ENCODE measurements around the gene APOA4.
"Not testable (repeated sequence)": the region's sequence is repeated elsewhere in the genome, so short reads cannot be mapped to it uniquely, and the experiment has no call there.

The APOA4 gene

GRCh38 chr11:116838321-116839084 lies 15.4 kb upstream of the APOA4 start:
- DNase-seq, result no peak
- no peaks in the 10 kb centered on the region for H3K9me3 ChIP-seq (ENCODE audit: control insufficient read depth, low read length)
- H3K36me3 ChIP-seq (ENCODE audit: control insufficient read depth, insufficient read depth, low read length), result peaks cover 2% of the 10 kb centered on the region

GRCh38 chr11:116837231-116838091 lies 14.4 kb upstream of the APOA4 start, which contains the start of gene APOA1:
Gene APOA1, minus strand, starts transcription at chr11:116837622. Its CDS starts 235 bp downstream, at chr11:116837387.
- no peaks in the 10 kb centered on the region for H3K27me3 ChIP-seq (replicated peaks; ENCODE audit: control insufficient read depth, insufficient read depth, low read length, poor library complexity, severe bottlenecking)
- DNase-seq, result no peak
- peaks cover 9% of the 10 kb centered on the region for H3K4me1 ChIP-seq (ENCODE audit: control insufficient read depth, insufficient read depth, low read length, poor library complexity, severe bottlenecking)
- no peak within 1 kb of the TSS for H3K27ac ChIP-seq (ENCODE audit: insufficient read depth, low read length, poor library complexity, severe bottlenecking)
- no peaks in the 10 kb centered on the region for H3K9me3 ChIP-seq (ENCODE audit: control insufficient read depth, low read length)
- H3K36me3 ChIP-seq (ENCODE audit: control insufficient read depth, insufficient read depth, low read length), result no peaks in the 10 kb centered on the region
- H3K4me3 ChIP-seq (ENCODE audit: insufficient read depth, low read depth, low read length, poor library complexity, severe bottlenecking), result no peak within 1 kb of the TSS

More at GRCh38 chr11:116838321-116839084, 15.4 kb upstream of the APOA4 start:
- Histone ChIP-seq H3K4me3 (ENCODE audit: insufficient read depth, low read depth, low read length, poor library complexity, severe bottlenecking) (no peak overlapping the region), H3K27ac (ENCODE audit: insufficient read depth, low read length, poor library complexity, severe bottlenecking) (no peak overlapping the region), H3K4me1 (ENCODE audit: control insufficient read depth, insufficient read depth, low read length, poor library complexity, severe bottlenecking) (peaks cover 9% of the 10 kb centered on the region), H3K27me3 (replicated peaks; ENCODE audit: control insufficient read depth, insufficient read depth, low read length, poor library complexity, severe bottlenecking) (no peaks in the 10 kb centered on the region)

GRCh38 chr11:116836632-116836991 lies 13.5 kb upstream of the APOA4 start:
- Histone ChIP-seq H3K4me3 (ENCODE audit: insufficient read depth, low read depth, low read length, poor library complexity, severe bottlenecking) (no peak overlapping the region), H3K27me3 (replicated peaks; ENCODE audit: control insufficient read depth, insufficient read depth, low read length, poor library complexity, severe bottlenecking) (no peaks in the 10 kb centered on the region), H3K4me1 (ENCODE audit: control insufficient read depth, insufficient read depth, low read length, poor library complexity, severe bottlenecking) (peaks cover 9% of the 10 kb centered on the region), H3K36me3 (ENCODE audit: control insufficient read depth, insufficient read depth, low read length) (no peaks in the 10 kb centered on the region), H3K27ac (ENCODE audit: insufficient read depth, low read length, poor library complexity, severe bottlenecking) (no peak overlapping the region), H3K9me3 (ENCODE audit: control insufficient read depth, low read length) (no peaks in the 10 kb centered on the region)
- no peak for DNase-seq

DNA sequence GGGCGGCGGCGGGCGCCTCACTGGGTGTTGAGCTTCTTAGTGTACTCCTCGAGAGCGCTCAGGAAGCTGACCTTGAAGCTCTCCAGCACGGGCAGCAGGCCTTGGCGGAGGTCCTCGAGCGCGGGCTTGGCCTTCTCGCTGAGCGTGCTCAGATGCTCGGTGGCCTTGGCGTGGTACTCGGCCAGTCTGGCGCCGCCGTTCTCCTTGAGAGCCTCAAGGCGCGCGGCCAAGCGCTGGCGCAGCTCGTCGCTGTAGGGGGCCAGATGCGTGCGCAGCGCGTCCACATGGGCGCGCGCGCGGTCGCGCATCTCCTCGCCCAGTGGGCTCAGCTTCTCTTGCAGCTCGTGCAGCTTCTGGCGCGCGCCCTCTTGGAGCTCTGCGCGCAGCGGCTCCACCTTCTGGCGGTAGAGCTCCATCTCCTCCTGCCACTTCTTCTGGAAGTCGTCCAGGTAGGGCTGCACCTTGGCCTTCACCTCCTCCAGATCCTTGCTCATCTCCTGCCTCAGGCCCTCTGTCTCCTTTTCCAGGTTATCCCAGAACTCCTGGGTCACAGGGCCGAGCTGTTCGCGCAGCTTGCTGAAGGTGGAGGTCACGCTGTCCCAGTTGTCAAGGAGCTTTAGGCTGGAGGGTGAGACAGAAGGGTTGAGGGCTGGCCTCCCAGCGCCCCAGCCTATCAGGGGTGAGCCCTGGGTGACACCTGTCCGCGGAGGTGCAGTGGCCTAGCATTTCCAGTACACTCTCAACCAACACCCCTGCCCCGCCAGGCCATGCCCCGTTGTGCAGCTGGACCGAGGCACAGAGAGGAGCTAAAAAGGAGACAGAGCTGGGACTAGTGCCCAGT lies 12.9 kb upstream of the APOA4 start:
- no peaks in the 10 kb centered on the region for H3K27me3 ChIP-seq (replicated peaks; ENCODE audit: control insufficient read depth, insufficient read depth, low read length, poor library complexity, severe bottlenecking)
- peak overlapping the region; percentile 50 for H3K4me3 ChIP-seq (ENCODE audit: insufficient read depth, low read depth, low read length, poor library complexity, severe bottlenecking)
- no peak overlapping the region for H3K27ac ChIP-seq (ENCODE audit: insufficient read depth, low read length, poor library complexity, severe bottlenecking)
- H3K4me1 ChIP-seq (ENCODE audit: control insufficient read depth, insufficient read depth, low read length, poor library complexity, severe bottlenecking), result peaks cover 9% of the 10 kb centered on the region
- no peaks in the 10 kb centered on the region for H3K9me3 ChIP-seq (ENCODE audit: control insufficient read depth, low read length)
- no peaks in the 10 kb centered on the region for H3K36me3 ChIP-seq (ENCODE audit: control insufficient read depth, insufficient read depth, low read length)
- DNase-seq, result peak; percentile 44 to 62 (median 58)

DNA sequence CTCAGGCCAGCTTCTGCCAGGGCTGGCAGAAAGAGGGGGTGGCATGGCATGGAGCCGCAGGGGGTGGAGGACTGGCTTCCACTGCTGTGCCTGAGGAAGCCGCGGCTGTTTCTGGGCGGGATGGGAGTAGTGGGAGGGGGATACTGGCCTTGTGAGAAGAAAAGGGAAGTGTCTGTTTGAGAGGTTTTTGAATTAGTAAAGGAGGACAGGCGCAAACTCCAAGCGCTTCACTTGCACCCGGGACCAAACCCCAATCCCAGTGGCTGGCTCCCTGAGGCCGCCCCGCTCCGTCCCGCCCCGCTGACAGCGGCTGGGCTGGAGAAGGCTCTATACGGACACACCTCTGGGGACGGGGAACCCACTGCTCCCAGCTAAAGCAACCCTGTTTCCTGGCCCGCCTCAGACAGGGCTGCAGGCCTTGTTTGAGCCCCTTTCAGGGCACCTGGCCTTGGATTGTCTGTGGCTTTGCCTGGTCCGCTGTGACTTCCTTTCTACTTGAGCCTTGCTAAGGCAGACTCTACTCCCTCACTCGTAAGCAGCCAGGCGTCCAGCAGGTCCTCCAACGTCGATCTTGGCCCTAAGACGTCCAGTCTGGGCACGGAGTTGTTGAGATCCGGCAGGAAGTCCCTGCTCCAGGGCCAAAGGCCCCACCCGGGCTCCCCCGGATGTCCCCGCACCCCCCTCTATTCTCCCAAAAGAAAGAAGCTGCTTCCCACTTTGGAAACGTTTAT lies 12.1 kb upstream of the APOA4 start:
- Histone ChIP-seq H3K27ac (ENCODE audit: insufficient read depth, low read length, poor library complexity, severe bottlenecking) (no peak overlapping the region), H3K4me3 (ENCODE audit: insufficient read depth, low read depth, low read length, poor library complexity, severe bottlenecking) (peak overlapping the region; percentile 50), H3K4me1 (ENCODE audit: control insufficient read depth, insufficient read depth, low read length, poor library complexity, severe bottlenecking) (peaks cover 9% of the 10 kb centered on the region), H3K27me3 (replicated peaks; ENCODE audit: control insufficient read depth, insufficient read depth, low read length, poor library complexity, severe bottlenecking) (no peaks in the 10 kb centered on the region), H3K9me3 (ENCODE audit: control insufficient read depth, low read length) (no peaks in the 10 kb centered on the region), H3K36me3 (ENCODE audit: control insufficient read depth, insufficient read depth, low read length) (no peaks in the 10 kb centered on the region)
- no peak for DNase-seq

DNA sequence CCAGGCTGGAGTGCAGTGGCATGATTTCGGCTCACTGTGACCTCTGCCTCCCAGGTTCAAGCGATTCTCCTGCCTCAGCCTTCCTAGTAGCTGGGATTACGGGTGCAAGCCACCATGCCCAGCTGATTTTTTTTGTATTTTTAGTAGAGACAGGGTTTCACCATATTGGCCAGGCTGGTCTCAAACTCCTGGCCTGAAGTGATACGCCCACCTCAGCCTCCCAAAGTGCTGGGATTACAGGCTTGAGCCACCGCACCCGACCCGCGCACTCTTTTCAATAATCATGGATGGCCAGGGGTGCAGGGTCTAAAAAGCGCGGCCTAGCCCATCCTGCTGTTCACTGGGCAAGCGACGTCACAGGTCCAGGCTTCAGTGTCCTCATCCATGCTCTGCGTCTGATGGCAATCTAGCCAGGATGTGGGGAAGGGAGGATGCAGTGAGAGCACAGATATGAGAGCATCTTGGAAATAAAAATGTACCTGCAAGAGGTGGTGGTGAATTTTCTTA lies 11.5 kb upstream of the APOA4 start:
- H3K27me3 ChIP-seq (replicated peaks; ENCODE audit: control insufficient read depth, insufficient read depth, low read length, poor library complexity, severe bottlenecking); H3K9me3 ChIP-seq (ENCODE audit: control insufficient read depth, low read length); H3K4me1 ChIP-seq (ENCODE audit: control insufficient read depth, insufficient read depth, low read length, poor library complexity, severe bottlenecking); H3K4me3 ChIP-seq (ENCODE audit: insufficient read depth, low read depth, low read length, poor library complexity, severe bottlenecking); H3K36me3 ChIP-seq (ENCODE audit: control insufficient read depth, insufficient read depth, low read length); H3K27ac ChIP-seq (ENCODE audit: insufficient read depth, low read length, poor library complexity, severe bottlenecking); DNase-seq: not testable (repeated sequence)

- no peaks in the 10 kb centered on the region for H3K36me3 ChIP-seq (ENCODE audit: control insufficient read depth, insufficient read depth, low read length)
- H3K4me1 ChIP-seq (ENCODE audit: control insufficient read depth, insufficient read depth, low read length, poor library complexity, severe bottlenecking), result peaks cover 9% of the 10 kb centered on the region
Measured at GRCh38 chr11:116833816-116834534, 10.9 kb upstream of the APOA4 start.

GRCh38 chr11:116833491-116833815 lies 10.3 kb upstream of the APOA4 start:
- DNase-seq, result no peak
- Histone ChIP-seq H3K27me3 (replicated peaks; ENCODE audit: control insufficient read depth, insufficient read depth, low read length, poor library complexity, severe bottlenecking) (no peaks in the 10 kb centered on the region), H3K9me3 (ENCODE audit: control insufficient read depth, low read length) (no peaks in the 10 kb centered on the region), H3K36me3 (ENCODE audit: control insufficient read depth, insufficient read depth, low read length) (no peaks in the 10 kb centered on the region), H3K27ac (ENCODE audit: insufficient read depth, low read length, poor library complexity, severe bottlenecking) (no peak overlapping the region), H3K4me1 (ENCODE audit: control insufficient read depth, insufficient read depth, low read length, poor library complexity, severe bottlenecking) (peaks cover 9% of the 10 kb centered on the region), H3K4me3 (ENCODE audit: insufficient read depth, low read depth, low read length, poor library complexity, severe bottlenecking) (no peak overlapping the region)

More at GRCh38 chr11:116833816-116834534, 10.9 kb upstream of the APOA4 start:
- Histone ChIP-seq H3K27ac (ENCODE audit: insufficient read depth, low read length, poor library complexity, severe bottlenecking) (no peak overlapping the region), H3K27me3 (replicated peaks; ENCODE audit: control insufficient read depth, insufficient read depth, low read length, poor library complexity, severe bottlenecking) (no peaks in the 10 kb centered on the region), H3K4me3 (ENCODE audit: insufficient read depth, low read depth, low read length, poor library complexity, severe bottlenecking) (no peak overlapping the region), H3K9me3 (ENCODE audit: control insufficient read depth, low read length) (no peaks in the 10 kb centered on the region)
- no peak for DNase-seq
